Upper lobe of left lung (tissue), 4 donors: ENCODE measurements around the gene ATAT1.

Experiments
- EP300 ChIP-seq, 4 donors: sonication (generic); formaldehyde crosslinking; IDR thresholded peaks; one replicate each; pipeline ENCODE4 v1.5.1; 2017; ENCODE audit warnings: antibody characterized with exemption in 4 of 4, control low read depth in 2 of 4
- POLR2AphosphoS5 ChIP-seq, 2 donors: sonication (generic); formaldehyde crosslinking; IDR thresholded peaks; one replicate each; pipeline ENCODE4 v1.5.1; 2017; ENCODE audit warnings: antibody characterized with exemption in 2 of 2

- TF ChIP-seq EP300 (IDR thresholded peaks at IDR 0.05) (no peak), POLR2AphosphoS5 (IDR thresholded peaks at IDR 0.05) (no peak)
Measured at GRCh38 chr6:30683980-30684338, 57.3 kb downstream of the ATAT1 start.
